Retinal pigment epithelial cell (primary cell): ENCODE measurements around the gene NCMAP.

Source experiments
- DNase-seq: peaks from one replicate; pipeline ENCODE4 v3.0.0-alpha.2; 2010; ENCODE audit warnings: low read depth
- H3K4me3 ChIP-seq: 2 replicates; pipeline ENCODE4 v1.5.1; 2011; ENCODE audit warnings: mild to moderate bottlenecking, low read length, control low read depth, moderate library complexity
- TF ChIP-seq, protein P1 (sequence below): conservative IDR thresholded peaks from 2 replicates; pipeline ENCODE4 v1.5.1; 2011; ENCODE audit warnings: low read depth, low read length, control low read depth, inconsistent platforms

Gene NCMAP

DNA sequence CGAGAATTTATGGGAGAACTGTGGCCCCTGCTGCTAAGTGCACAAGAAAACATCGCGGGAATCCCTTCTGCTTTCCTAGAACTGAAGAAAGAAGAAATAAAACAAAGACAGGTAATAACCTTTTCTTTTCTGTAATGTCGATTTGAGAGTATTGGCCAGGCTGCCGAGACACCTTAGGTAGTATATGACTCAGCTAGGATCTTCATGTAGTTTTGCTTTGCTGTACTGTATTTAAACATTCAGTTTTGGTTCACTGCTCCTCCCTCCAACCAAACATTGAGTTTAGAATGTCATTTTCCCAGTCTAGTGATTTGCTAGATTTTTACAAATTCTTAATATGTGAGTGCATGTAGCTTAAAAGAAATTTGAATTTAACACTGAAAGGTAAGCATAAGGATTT lies 93.0 kb downstream of the NCMAP start:
- no peak for DNase-seq
- H3K4me3 ChIP-seq = no peak overlapping the region
- TF ChIP-seq, protein P1, sequence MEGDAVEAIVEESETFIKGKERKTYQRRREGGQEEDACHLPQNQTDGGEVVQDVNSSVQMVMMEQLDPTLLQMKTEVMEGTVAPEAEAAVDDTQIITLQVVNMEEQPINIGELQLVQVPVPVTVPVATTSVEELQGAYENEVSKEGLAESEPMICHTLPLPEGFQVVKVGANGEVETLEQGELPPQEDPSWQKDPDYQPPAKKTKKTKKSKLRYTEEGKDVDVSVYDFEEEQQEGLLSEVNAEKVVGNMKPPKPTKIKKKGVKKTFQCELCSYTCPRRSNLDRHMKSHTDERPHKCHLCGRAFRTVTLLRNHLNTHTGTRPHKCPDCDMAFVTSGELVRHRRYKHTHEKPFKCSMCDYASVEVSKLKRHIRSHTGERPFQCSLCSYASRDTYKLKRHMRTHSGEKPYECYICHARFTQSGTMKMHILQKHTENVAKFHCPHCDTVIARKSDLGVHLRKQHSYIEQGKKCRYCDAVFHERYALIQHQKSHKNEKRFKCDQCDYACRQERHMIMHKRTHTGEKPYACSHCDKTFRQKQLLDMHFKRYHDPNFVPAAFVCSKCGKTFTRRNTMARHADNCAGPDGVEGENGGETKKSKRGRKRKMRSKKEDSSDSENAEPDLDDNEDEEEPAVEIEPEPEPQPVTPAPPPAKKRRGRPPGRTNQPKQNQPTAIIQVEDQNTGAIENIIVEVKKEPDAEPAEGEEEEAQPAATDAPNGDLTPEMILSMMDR = no peak

DNA sequence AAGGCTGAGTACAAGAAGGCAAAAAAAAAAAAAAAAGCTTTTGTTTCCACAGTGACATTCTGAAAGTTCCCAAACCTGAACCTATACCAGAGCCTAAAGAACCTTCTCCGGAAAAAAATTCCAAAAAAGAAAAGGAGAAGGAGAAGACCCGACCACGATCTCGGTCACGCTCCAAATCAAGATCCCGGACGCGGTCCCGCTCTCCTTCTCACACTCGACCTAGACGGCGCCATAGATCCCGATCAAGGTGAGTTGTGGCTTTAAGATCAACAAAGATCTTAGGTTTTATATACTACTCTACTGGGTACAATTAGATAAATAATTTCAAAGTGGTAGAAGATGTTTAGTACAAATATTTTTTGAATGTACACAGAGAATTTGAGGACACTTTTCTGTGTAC lies 96.5 kb downstream of the NCMAP start:
- TF ChIP-seq, protein P1 = no peak
- H3K4me3 ChIP-seq = no peak overlapping the region
- no peak for DNase-seq

DNA sequence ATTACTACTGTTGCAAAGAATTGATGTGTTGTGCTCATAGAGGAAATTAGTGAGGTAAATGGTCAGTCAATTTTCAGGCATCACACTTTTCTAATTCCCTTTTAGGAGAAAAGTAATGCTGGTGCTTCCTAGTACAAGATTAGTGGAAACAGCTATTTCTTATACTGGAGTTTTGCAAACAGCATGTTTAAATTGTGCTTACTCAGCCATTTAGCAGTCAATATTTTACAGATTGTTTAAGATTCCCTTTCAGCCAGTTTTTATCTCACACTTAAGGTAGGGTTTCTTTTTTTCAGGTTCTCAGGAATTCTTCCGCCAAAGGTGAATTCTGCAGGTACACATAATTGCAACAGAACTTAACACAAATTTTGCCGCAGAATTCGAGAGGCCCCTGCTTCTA lies 98.1 kb downstream of the NCMAP start:
- no peak overlapping the region for H3K4me3 ChIP-seq
- no peak for DNase-seq
- TF ChIP-seq, protein P1 = no peak

DNA sequence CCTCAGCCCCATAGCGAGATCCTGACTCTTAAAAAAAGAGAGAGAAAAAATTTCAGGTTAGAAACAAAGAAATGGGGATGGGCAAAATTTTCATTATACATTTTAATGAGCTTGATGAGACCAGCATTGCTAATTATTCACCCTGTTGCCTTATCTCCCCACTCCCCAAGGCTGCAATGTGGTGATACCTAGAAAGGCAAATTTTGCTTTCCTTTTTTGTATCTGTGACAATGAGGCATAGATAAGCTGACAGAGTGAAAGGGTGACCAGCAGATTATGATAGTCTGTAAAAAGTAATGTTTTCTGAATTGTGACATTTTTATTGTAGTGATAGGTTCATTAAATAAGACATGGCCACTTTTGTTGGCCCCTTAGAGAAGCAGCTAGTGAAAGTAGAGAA lies 100.2 kb downstream of the NCMAP start:
- no peak for DNase-seq
- TF ChIP-seq, protein P1 = no peak
- no peak overlapping the region for H3K4me3 ChIP-seq

DNA sequence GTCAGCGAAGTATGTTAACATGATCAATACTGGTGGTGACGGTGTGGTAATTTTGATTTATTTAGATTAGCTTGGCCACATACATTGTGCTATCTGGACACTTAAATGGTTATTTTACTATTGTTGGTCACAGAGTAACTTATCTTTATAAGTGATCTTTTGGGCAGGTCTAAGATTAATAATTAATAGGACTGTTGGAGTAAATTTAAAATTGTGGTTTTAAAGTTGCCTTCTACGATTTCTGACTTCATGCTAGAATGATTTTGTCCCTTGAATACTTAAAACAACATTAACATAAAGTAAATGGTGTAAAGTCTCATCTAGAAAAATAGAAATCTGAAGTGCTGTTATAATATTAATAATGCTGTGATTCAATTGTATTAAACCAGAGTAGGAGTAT lies 101.9 kb downstream of the NCMAP start:
- TF ChIP-seq, protein P1 = no peak
- DNase-seq = no peak
- H3K4me3 ChIP-seq = no peak overlapping the region
